H9 (cell line): ENCODE data around the gene OGA. TPM values are rescaled to one million over a fixed set of nuclear protein-coding genes. Genes with fewer than 3 reads are reported as not detected.
A peak's percentile ranks its signal among the peaks of the same experiment; 100 is the strongest.

ENCODE experiments used
- DNase-seq: peaks from one replicate; pipeline ENCODE4 v3.0.0-alpha.2; 2017
- H2AFZ ChIP-seq: one replicate; pipeline ENCODE4 v1.6.1; 2013; ENCODE audit warnings: mild to moderate bottlenecking, low read length, control low read depth, moderate library complexity
- H2AK5ac ChIP-seq: 2 replicates; pipeline ENCODE4 v1.6.1; 2013; ENCODE audit warnings: low read length, control low read depth, mixed read lengths; ENCODE audit not compliant: insufficient read length
- H2BK120ac ChIP-seq: one replicate; pipeline ENCODE4 v1.6.1; 2013; ENCODE audit warnings: low read depth, mild to moderate bottlenecking, low read length, control low read depth, inconsistent platforms; ENCODE audit not compliant: poor library complexity, severe bottlenecking
- H2BK12ac ChIP-seq: 2 replicates; pipeline ENCODE4 v1.6.1; 2013; ENCODE audit warnings: low read length, control low read depth, mixed read lengths, low read depth; ENCODE audit not compliant: insufficient read length
- H2BK15ac ChIP-seq: 2 replicates; pipeline ENCODE4 v1.6.1; 2013; ENCODE audit warnings: low read depth, low read length, control low read depth
- H2BK20ac ChIP-seq: one replicate; pipeline ENCODE4 v1.6.1; 2013; ENCODE audit warnings: low read depth, mild to moderate bottlenecking, low read length, control low read depth, inconsistent platforms; ENCODE audit not compliant: poor library complexity, severe bottlenecking
- H2BK5ac ChIP-seq: 2 replicates; pipeline ENCODE4 v1.6.1; 2013; ENCODE audit warnings: low read length, control low read depth, mixed read lengths; ENCODE audit not compliant: insufficient read length
- H3K14ac ChIP-seq: 2 replicates; pipeline ENCODE4 v1.6.1; 2013; ENCODE audit warnings: low read length, control low read depth; ENCODE audit not compliant: insufficient read depth
- H3K18ac ChIP-seq: 2 replicates; pipeline ENCODE4 v1.6.1; 2013; ENCODE audit warnings: low read depth, mild to moderate bottlenecking, mixed read lengths, low read length, control low read depth; ENCODE audit not compliant: insufficient read length
- H3K23ac ChIP-seq: 2 replicates; pipeline ENCODE4 v1.6.1; 2013; ENCODE audit warnings: low read length, control low read depth, mixed read lengths, low read depth; ENCODE audit not compliant: insufficient read length
- H3K23me2 ChIP-seq: 2 replicates; pipeline ENCODE4 v1.6.1; 2013; ENCODE audit warnings: low read depth, mild to moderate bottlenecking, mixed read lengths, low read length, control low read depth; ENCODE audit not compliant: insufficient read length, poor library complexity, severe bottlenecking
- H3K27ac ChIP-seq: 2 replicates; pipeline ENCODE4 v1.5.1; 2013; ENCODE audit warnings: low read length, control low read depth, mixed read lengths, low read depth; ENCODE audit not compliant: insufficient read length
- H3K27me3 ChIP-seq: 2 replicates; pipeline ENCODE4 v1.6.1; 2013; ENCODE audit warnings: low read length, control low read depth, inconsistent platforms; ENCODE audit not compliant: insufficient read depth
- H3K4ac ChIP-seq: 2 replicates; pipeline ENCODE4 v1.6.1; 2013; ENCODE audit warnings: low read depth, mild to moderate bottlenecking, control low read depth, inconsistent platforms, low read length, moderate library complexity
- H3K4me1 ChIP-seq: 2 replicates; pipeline ENCODE4 v1.6.1; 2013; ENCODE audit warnings: low read length, control low read depth, inconsistent platforms; ENCODE audit not compliant: insufficient read depth
- H3K4me2 ChIP-seq: 2 replicates; pipeline ENCODE4 v1.6.1; 2013; ENCODE audit warnings: low read length, control low read depth, mixed read lengths; ENCODE audit not compliant: insufficient read length, insufficient read depth
- H3K56ac ChIP-seq: 2 replicates; pipeline ENCODE4 v1.6.1; 2013; ENCODE audit warnings: low read depth, mild to moderate bottlenecking, mixed read lengths, low read length, control low read depth; ENCODE audit not compliant: insufficient read length
- H3K79me1 ChIP-seq: 2 replicates; pipeline ENCODE4 v1.6.1; 2013; ENCODE audit warnings: low read depth, mild to moderate bottlenecking, moderate library complexity, low read length, control low read depth, inconsistent platforms; ENCODE audit not compliant: insufficient read depth, poor library complexity, severe bottlenecking
- H3K79me2 ChIP-seq: 2 replicates; pipeline ENCODE4 v1.6.1; 2013; ENCODE audit warnings: low read length, control low read depth, inconsistent platforms; ENCODE audit not compliant: insufficient read depth
- H3K9ac ChIP-seq: 2 replicates; pipeline ENCODE4 v1.6.1; 2013; ENCODE audit warnings: low read length, control low read depth, mixed read lengths; ENCODE audit not compliant: insufficient read length; ENCODE audit errors: extremely low read depth
- H3K9me3 ChIP-seq: one replicate; pipeline ENCODE4 v1.6.1; 2013; ENCODE audit warnings: low read depth, low read length, inconsistent platforms; ENCODE audit not compliant: control insufficient read depth
- H3T11ph ChIP-seq: one replicate; pipeline ENCODE4 v1.6.1; 2013; ENCODE audit warnings: mild to moderate bottlenecking, low read length, control low read depth, inconsistent platforms
- H4K20me1 ChIP-seq: one replicate; pipeline ENCODE4 v1.6.1; 2013; ENCODE audit not compliant: control insufficient read depth, insufficient read length, insufficient read depth
- H4K5ac ChIP-seq: 2 replicates; pipeline ENCODE4 v1.6.1; 2013; ENCODE audit warnings: low read depth, mild to moderate bottlenecking, mixed read lengths, low read length, control low read depth; ENCODE audit not compliant: insufficient read length
- H4K8ac ChIP-seq: replicated peaks from 2 replicates; pipeline ENCODE4 v1.6.1; 2013; ENCODE audit warnings: low read length, control low read depth, mixed read lengths, low read depth; ENCODE audit not compliant: insufficient read length
- H4K91ac ChIP-seq: 2 replicates; pipeline ENCODE4 v1.6.1; 2013; ENCODE audit warnings: low read depth, mild to moderate bottlenecking, moderate library complexity, mixed read lengths, low read length, control low read depth; ENCODE audit not compliant: insufficient read length
- H3K27ac Mint-ChIP-seq, 3 experiments: 2 replicates in 2 of 3; 3 replicates in 1 of 3; pipeline ENCODE4 v1.8.0; 2020 to 2021; ENCODE audit warnings: mixed read lengths in 3 of 3, mild to moderate bottlenecking in 1 of 3, moderate library complexity in 1 of 3
- H3K27me3 Mint-ChIP-seq: 2 replicates; pipeline ENCODE4 v1.8.0; 2021; ENCODE audit warnings: low read depth, mild to moderate bottlenecking, moderate library complexity, mixed read lengths
- H3K36me3 Mint-ChIP-seq, 3 experiments: 2 replicates in 2 of 3; 3 replicates in 1 of 3; pipeline ENCODE4 v1.8.0; 2020 to 2021; ENCODE audit warnings: low read depth in 3 of 3, mixed read lengths in 3 of 3; ENCODE audit not compliant: insufficient read depth in 1 of 3
- H3K4me1 Mint-ChIP-seq, 2 experiments: 2 replicates each; pipeline ENCODE4 v1.8.0; 2020; ENCODE audit warnings: mixed read lengths in 2 of 2
- H3K4me3 Mint-ChIP-seq, 2 experiments: 2 replicates in 1 of 2; 3 replicates in 1 of 2; pipeline ENCODE4 v1.8.0; 2020 to 2021; ENCODE audit warnings: mild to moderate bottlenecking in 2 of 2, mixed read lengths in 2 of 2, moderate library complexity in 1 of 2
- H3K9me3 Mint-ChIP-seq, 2 experiments: 2 replicates in 1 of 2; 3 replicates in 1 of 2; pipeline ENCODE4 v1.8.0; 2020; ENCODE audit warnings: mild to moderate bottlenecking in 2 of 2, mixed read lengths in 2 of 2, moderate library complexity in 1 of 2
- CTCF ChIP-seq: fragments of 200-600 bp; sonication (generic); conservative IDR thresholded peaks from 3 replicates; pipeline ENCODE4 v1.8.0; 2021; ENCODE audit warnings: antibody characterized with exemption, mild to moderate bottlenecking
- WGBS: extraction: QIAGEN DNeasy Blood & Tissue Kit; methylation state at CpG from one replicate; pipeline ENCODE4 v1.1.7; 2013; ENCODE audit warnings: missing lambda C conversion rate, low lambda C conversion rate, mixed read lengths; ENCODE audit not compliant: insufficient read length; ENCODE audit errors: extremely low coverage; 5-methylcytosine and 5-hydroxymethylcytosine counted together
- total RNA-seq: library from RNA; stranded (reverse); gene quantifications from 2 replicates; pipeline ENCODE4 v1.2.1, GENCODE V29; 2021

The OGA gene
- total RNA-seq, 1 experiment from 2014 or later = 125 TPM

GRCh38 chr10:101831169-101831811 lies 13.0 kb upstream of the OGA start:
- no peak overlapping the region for H2BK120ac ChIP-seq
- no peak overlapping the region for H4K5ac ChIP-seq
- H3K9me3 Mint-ChIP-seq = no peaks in the 10 kb centered on the region
- DNase-seq = no peak
- H2AK5ac ChIP-seq = no peak overlapping the region
- no peaks in the 10 kb centered on the region for H3K27me3 ChIP-seq
- no peaks in the 10 kb centered on the region for H3K9me3 ChIP-seq
- no peak overlapping the region for H2BK20ac ChIP-seq
- H3T11ph ChIP-seq = no peak overlapping the region
- H3K56ac ChIP-seq = no peak overlapping the region
- H3K9ac ChIP-seq = peak overlapping the region; percentile 15
- peaks cover 3% of the 10 kb centered on the region for H4K20me1 ChIP-seq
- peaks cover 19% of the 10 kb centered on the region for H3K23me2 ChIP-seq
- TF ChIP-seq CTCF = no peak
- H2AFZ ChIP-seq = no peak overlapping the region
- peak overlapping the region in 1 of 3 experiments; percentile 57; a peak in 3 of 7 replicates for H3K27ac Mint-ChIP-seq
- H3K4me3 Mint-ChIP-seq = peak overlapping the region; percentile 64 to 85
- H3K79me1 ChIP-seq = no peaks in the 10 kb centered on the region
- H3K4me1 Mint-ChIP-seq = peaks cover 18 to 36% of the 10 kb centered on the region in 2 experiments
- no peak overlapping the region for H2BK12ac ChIP-seq
- no peak overlapping the region for H3K18ac ChIP-seq
- no peak overlapping the region for H3K23ac ChIP-seq
- no CpG with 5 or more reads among the region's 9 CpGs for WGBS
- no peak overlapping the region for H3K4ac ChIP-seq
- no peak overlapping the region for H2BK15ac ChIP-seq
- no peak overlapping the region for H3K27ac ChIP-seq
- H3K36me3 Mint-ChIP-seq = peaks cover 3 to 9% (median 6%) of the 10 kb centered on the region in 3 experiments; a peak in 6 of 7 replicates
- peak overlapping the region; percentile 94 for H3K4me2 ChIP-seq
- no peak overlapping the region for H4K8ac ChIP-seq
- no peak overlapping the region for H4K91ac ChIP-seq
- peaks cover 10% of the 10 kb centered on the region for H3K27me3 Mint-ChIP-seq
- H3K79me2 ChIP-seq = no peaks in the 10 kb centered on the region
- H3K4me1 ChIP-seq = peaks cover 6% of the 10 kb centered on the region; the same call in 1 of the 2 replicates
- no peak overlapping the region for H2BK5ac ChIP-seq
- no peak overlapping the region for H3K14ac ChIP-seq
